IMR-90 (cell line): ENCODE data around the gene CCNB2. TPM values are rescaled to one million over a fixed set of nuclear protein-coding genes. Genes with fewer than 3 reads are reported as not detected.

ENCODE experiments used
- ATAC-seq: fragments of 200-7000 bp; cut with Tn5 transposase; 2 replicates; pipeline ENCODE4 v1.9.1; 2020; ENCODE audit warnings: low read depth, mild to moderate bottlenecking, moderate library complexity
- BruUV-seq: library from RNA; stranded (reverse); fragments of 400-500 nt; replicated peaks from 2 replicates; lab custom pipeline; 2021; lab: Mats Ljungman, UMichigan
- CTCF ChIA-PET: fragments of 300-600 bp; formaldehyde crosslinking; extraction: SDS; loops from one replicate; lab custom pipeline; 2021; ENCODE audit warnings: antibody characterized with exemption; lab: Yijun Ruan, JAX
- POLR2A ChIA-PET: fragments of 300-600 bp; sonication (Branson Sonifier 250); formaldehyde crosslinking; loops from one replicate; lab custom pipeline; 2022; ENCODE audit warnings: antibody characterized with exemption; ENCODE audit not compliant: unreplicated experiment; lab: Charles Lee
- DNase-seq: peaks from one replicate; pipeline ENCODE4 v3.0.0; 2013
- H2AFZ ChIP-seq: replicated peaks from 2 replicates; pipeline ENCODE3; 2013; ENCODE audit warnings: low read length, mild to moderate bottlenecking; ENCODE audit not compliant: poor library complexity
- H2AK5ac ChIP-seq: 2 replicates; pipeline ENCODE4 v1.6.1; 2013; ENCODE audit warnings: low read depth, low read length, inconsistent platforms
- H2AK9ac ChIP-seq: replicated peaks from 2 replicates; pipeline ENCODE3; 2013; ENCODE audit warnings: mild to moderate bottlenecking, low read depth, low read length, moderate library complexity; ENCODE audit not compliant: poor library complexity
- H2BK120ac ChIP-seq: 2 replicates; pipeline ENCODE4 v1.6.1; 2013; ENCODE audit warnings: low read depth, low read length, inconsistent platforms
- H2BK15ac ChIP-seq: 3 replicates; pipeline ENCODE4 v1.6.1; 2013; ENCODE audit warnings: low read depth, low read length, inconsistent platforms
- H2BK20ac ChIP-seq: 2 replicates; pipeline ENCODE4 v1.6.1; 2013; ENCODE audit warnings: low read depth, mild to moderate bottlenecking, inconsistent platforms, low read length, moderate library complexity
- H2BK5ac ChIP-seq: 2 replicates; pipeline ENCODE4 v1.6.1; 2013; ENCODE audit warnings: mild to moderate bottlenecking, low read depth, low read length, inconsistent platforms; ENCODE audit not compliant: poor library complexity, severe bottlenecking
- H3K14ac ChIP-seq: replicated peaks from 2 replicates; pipeline ENCODE4 v1.6.1; 2013; ENCODE audit warnings: low read depth, low read length, inconsistent platforms
- H3K18ac ChIP-seq: 2 replicates; pipeline ENCODE4 v1.6.1; 2013; ENCODE audit warnings: low read depth, low read length, control low read depth
- H3K23ac ChIP-seq: 2 replicates; pipeline ENCODE4 v1.6.1; 2013; ENCODE audit warnings: low read depth, low read length, inconsistent platforms
- H3K27ac ChIP-seq: 2 replicates; pipeline ENCODE4 v1.5.1; 2013; ENCODE audit warnings: mild to moderate bottlenecking, control low read depth, low read length; ENCODE audit not compliant: insufficient read depth
- H3K27me3 ChIP-seq: 2 replicates; pipeline ENCODE4 v1.6.1; 2013; ENCODE audit warnings: low read length; ENCODE audit not compliant: control insufficient read depth, insufficient read depth
- H3K36me3 ChIP-seq: 2 replicates; pipeline ENCODE4 v1.6.1; 2013; ENCODE audit warnings: low read length, mixed read lengths; ENCODE audit not compliant: control insufficient read depth, insufficient read depth
- H3K4ac ChIP-seq: 2 replicates; pipeline ENCODE4 v1.6.1; 2013; ENCODE audit warnings: low read depth, low read length, inconsistent platforms
- H3K4me1 ChIP-seq: 2 replicates; pipeline ENCODE4 v1.6.1; 2013; ENCODE audit warnings: low read length, mixed read lengths; ENCODE audit not compliant: control insufficient read depth, insufficient read depth
- H3K4me2 ChIP-seq: 2 replicates; pipeline ENCODE4 v1.6.1; 2013; ENCODE audit warnings: low read depth, mild to moderate bottlenecking, control low read depth, low read length, moderate library complexity
- H3K4me3 ChIP-seq: 2 replicates; pipeline ENCODE4 v1.5.1; 2013; ENCODE audit warnings: low read depth, mild to moderate bottlenecking, control low read depth, low read length, moderate library complexity; ENCODE audit not compliant: insufficient read depth
- H3K56ac ChIP-seq: 2 replicates; pipeline ENCODE4 v1.6.1; 2013; ENCODE audit warnings: low read length, inconsistent platforms; ENCODE audit not compliant: insufficient read depth; ENCODE audit errors: extremely low read depth
- H3K79me1 ChIP-seq, 2 experiments: 2 replicates each; pipeline ENCODE4 v1.6.1; 2013; ENCODE audit warnings: low read length in 2 of 2, inconsistent platforms in 1 of 2, low read depth in 1 of 2
- H3K9ac ChIP-seq: 2 replicates; pipeline ENCODE4 v1.6.1; 2013; ENCODE audit warnings: low read depth, low read length, control low read depth
- H3K9me1 ChIP-seq: 2 replicates; pipeline ENCODE4 v1.6.1; 2013; ENCODE audit warnings: low read length, inconsistent platforms; ENCODE audit not compliant: insufficient read depth
- H3K9me3 ChIP-seq: 2 replicates; pipeline ENCODE4 v1.6.1; 2013; ENCODE audit warnings: low read length; ENCODE audit not compliant: control insufficient read depth, insufficient read depth
- H4K20me1 ChIP-seq: 2 replicates; pipeline ENCODE4 v1.6.1; 2013; ENCODE audit warnings: low read length, inconsistent platforms; ENCODE audit not compliant: insufficient read depth
- H4K5ac ChIP-seq: 2 replicates; pipeline ENCODE4 v1.6.1; 2013; ENCODE audit warnings: mild to moderate bottlenecking, low read depth, low read length, control low read depth
- H4K8ac ChIP-seq, 2 experiments: 2 replicates each; pipeline ENCODE4 v1.6.1; 2013; ENCODE audit warnings: low read depth in 2 of 2, low read length in 2 of 2, control low read depth in 1 of 2, inconsistent platforms in 1 of 2
- H4K91ac ChIP-seq: 2 replicates; pipeline ENCODE4 v1.6.1; 2013; ENCODE audit warnings: low read depth, low read length, inconsistent platforms; ENCODE audit not compliant: insufficient read depth
- BHLHE40 ChIP-seq: fragments of 150-350 bp; IDR thresholded peaks from 2 replicates; pipeline ENCODE4 v1.6.1; 2016; ENCODE audit warnings: mild to moderate bottlenecking, low read depth, low read length
- CEBPB ChIP-seq: IDR thresholded peaks from 2 replicates; pipeline ENCODE4 v1.6.1; 2012; ENCODE audit warnings: low read depth, low read length, improper control_type of control experiment
- CHD1 ChIP-seq: IDR thresholded peaks from 2 replicates; pipeline ENCODE4 v1.6.1; 2012; ENCODE audit warnings: low read depth, low read length, improper control_type of control experiment
- CTCF ChIP-seq: conservative IDR thresholded peaks from 2 replicates; pipeline ENCODE4 v1.5.1; 2012; ENCODE audit warnings: mild to moderate bottlenecking, low read depth, low read length, improper control_type of control experiment
- ELK1 ChIP-seq: fragments of 150-350 bp; IDR thresholded peaks from 2 replicates; pipeline ENCODE4 v1.6.1; 2016; ENCODE audit warnings: low read depth, mild to moderate bottlenecking, low read length, moderate library complexity, borderline replicate concordance
- FOS ChIP-seq: fragments of 150-350 bp; IDR thresholded peaks from 2 replicates; pipeline ENCODE4 v1.6.1; 2016; ENCODE audit warnings: low read depth, low read length
- MAFK ChIP-seq: IDR thresholded peaks from 2 replicates; pipeline ENCODE4 v1.6.1; 2012; ENCODE audit warnings: low read depth, low read length, improper control_type of control experiment
- MAZ ChIP-seq: IDR thresholded peaks from 2 replicates; pipeline ENCODE4 v1.6.1; 2012; ENCODE audit warnings: low read depth, mild to moderate bottlenecking, low read length, improper control_type of control experiment, moderate library complexity, borderline replicate concordance
- MXI1 ChIP-seq: IDR thresholded peaks from 2 replicates; pipeline ENCODE4 v1.6.1; 2012; ENCODE audit warnings: low read depth, mild to moderate bottlenecking, low read length, moderate library complexity, borderline replicate concordance
- NFE2L2 ChIP-seq: fragments of 150-350 bp; IDR thresholded peaks from 2 replicates; pipeline ENCODE4 v1.6.1; 2016; ENCODE audit warnings: low read depth, mild to moderate bottlenecking, low read length
- POLR2A ChIP-seq: IDR thresholded peaks from 2 replicates; pipeline ENCODE4 v1.6.1; 2012; ENCODE audit warnings: mild to moderate bottlenecking, low read depth, low read length
- RAD21 ChIP-seq: IDR thresholded peaks from 2 replicates; pipeline ENCODE4 v1.6.1; 2012; ENCODE audit warnings: low read length, improper control_type of control experiment
- RFX5 ChIP-seq: IDR thresholded peaks from 2 replicates; pipeline ENCODE4 v1.8.0; 2012; ENCODE audit warnings: low read depth, mild to moderate bottlenecking, low read length, moderate library complexity
- SMC3 ChIP-seq: fragments of 150-350 bp; IDR thresholded peaks from 2 replicates; pipeline ENCODE4 v1.6.1; 2016; ENCODE audit warnings: low read depth, mild to moderate bottlenecking, antibody characterized with exemption, low read length, moderate library complexity
- USF2 ChIP-seq: fragments of 150-350 bp; IDR thresholded peaks from 2 replicates; pipeline ENCODE4 v1.6.1; 2017; ENCODE audit warnings: mild to moderate bottlenecking, antibody characterized with exemption, low read length, low read depth
- WGBS, 2 experiments: methylation state at CpG; one replicate each; pipeline versions ENCODE4 v1.1.5 to v1.1.7; 2013; ENCODE audit warnings: missing lambda C conversion rate in 2 of 2; ENCODE audit not compliant: insufficient read length in 1 of 2; ENCODE audit errors: extremely low coverage in 2 of 2; 5-methylcytosine and 5-hydroxymethylcytosine counted together
- dilution Hi-C: fragments of 300-500 bp; cut with HindIII; formaldehyde crosslinking; loops from one replicate; pipeline ENCODE4 v1.14.3; 2018; ENCODE audit warnings: low sequenced_read_pairs; ENCODE audit not compliant: unreplicated experiment
- in situ Hi-C: fragments of 300-500 bp; cut with MboI; formaldehyde crosslinking; loops from 3 replicates; pipeline ENCODE4 v1.14.3; 2019; ENCODE audit warnings: low sequenced_read_pairs, inconsistent platforms, mixed read lengths
- intact Hi-C: fragments of 100-400 bp; cut with micrococcal nuclease; formaldehyde crosslinking; loops from 2 replicates; pipeline ENCODE4 v1.10.0; 2022
- polyA plus RNA-seq, 3 experiments: library from polyadenylated mRNA; depleted of rRNA; stranded (reverse); fragments of >200 nt; gene quantifications; 2 replicates each; pipeline ENCODE4 v1.2.3, GENCODE V29; 2012; ENCODE audit warnings: low replicate concordance in 1 of 3
- total RNA-seq: library from RNA; depleted of rRNA; stranded (reverse); fragments of >200 nt; gene quantifications from 2 replicates; pipeline ENCODE4 v1.2.3, GENCODE V29; 2012

CCNB2 gene
- total and polyA plus RNA-seq, 2 of the 4 experiments (the other 2 are of a cell fraction): 52.5 to 54.6 TPM

GRCh38 chr15:59060348-59060747 is 44.6 kb upstream of the CCNB2 start:
- Histone ChIP-seq H2AFZ (no peak overlapping the region), H3K9me3 (no peaks in the 10 kb centered on the region), H2BK5ac (no peak overlapping the region), H3K14ac (no peak overlapping the region), H2AK5ac (no peak overlapping the region), H3K23ac (no peak overlapping the region), H3K4ac (no peak overlapping the region), H3K4me3 (no peak overlapping the region), H3K9me1 (no peaks in the 10 kb centered on the region; the same call in 1 of the 2 replicates), H4K5ac (no peak overlapping the region), H3K4me1 (no peaks in the 10 kb centered on the region), H2BK120ac (no peak overlapping the region), H2BK15ac (no peak overlapping the region), H4K8ac (no peak overlapping the region), H2BK20ac (no peak overlapping the region), H3K27me3 (no peaks in the 10 kb centered on the region), H2AK9ac (no peak overlapping the region), H3K18ac (no peak overlapping the region), H3K36me3 (peaks cover 28% of the 10 kb centered on the region), H3K56ac (no peak overlapping the region), H3K4me2 (no peak overlapping the region), H3K9ac (no peak overlapping the region), H4K91ac (no peak overlapping the region), H3K79me1 (peaks cover 0 to 19% of the 10 kb centered on the region in 2 experiments; a peak in 2 of 4 replicates), H4K20me1 (no peaks in the 10 kb centered on the region), H3K27ac (no peak overlapping the region)
- DNase-seq (no peak), ATAC-seq (no peak)
- BruUV-seq: no TSS peak
- in situ Hi-C loops: no loop called here
- WGBS, 2 experiments: no CpG with 5 or more reads among the region's 4 CpGs
- intact Hi-C loops: no loop called here
- ChIA-PET CTCF (no interaction called here), POLR2A (no interaction called here)
- TF ChIP-seq RFX5 (no peak), CHD1 (no peak), POLR2A (no peak), MAZ (no peak), MAFK (no peak), FOS (no peak), SMC3 (no peak), ELK1 (no peak), RAD21 (no peak), MXI1 (no peak), BHLHE40 (no peak), USF2 (no peak), CTCF (no peak), NFE2L2 (no peak), CEBPB (no peak)
- dilution Hi-C loops: no loop called here
